HG03196 (cell line): ENCODE data around the gene TPX2.

ENCODE experiments used
- ATAC-seq: cut with Tn5 transposase; IDR thresholded peaks from one replicate; pipeline ENCODE4 v1.9.1; 2021; ENCODE audit not compliant: unreplicated experiment

The TPX2 gene

DNA sequence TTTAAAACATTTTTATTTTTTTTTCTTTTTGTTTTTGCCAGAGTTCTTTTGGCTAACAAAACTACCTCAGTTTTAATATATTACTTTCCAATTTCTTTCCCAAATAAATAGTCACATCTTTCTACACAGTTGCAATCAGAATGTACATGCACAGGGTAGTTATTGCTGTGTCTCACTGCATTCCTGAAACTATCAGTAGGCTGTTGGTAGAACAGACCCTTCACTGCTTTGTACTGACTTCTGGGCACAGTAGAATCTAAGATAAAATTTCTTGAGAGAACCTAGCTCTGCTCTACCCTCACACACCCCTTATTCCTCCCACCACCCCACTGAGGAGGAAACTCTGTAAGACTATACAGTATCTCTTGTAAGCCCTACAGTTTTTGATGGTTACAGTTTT lies 19.9 kb downstream of the TPX2 start:
- ATAC-seq = no peak

GRCh38 chr20:31759836-31760518 lies 20.9 kb downstream of the TPX2 start:
- ATAC-seq = no peak

- no peak for ATAC-seq
These were observed 21.6 kb downstream of the TPX2 start for GRCh38 chr20:31760519-31761240.

DNA sequence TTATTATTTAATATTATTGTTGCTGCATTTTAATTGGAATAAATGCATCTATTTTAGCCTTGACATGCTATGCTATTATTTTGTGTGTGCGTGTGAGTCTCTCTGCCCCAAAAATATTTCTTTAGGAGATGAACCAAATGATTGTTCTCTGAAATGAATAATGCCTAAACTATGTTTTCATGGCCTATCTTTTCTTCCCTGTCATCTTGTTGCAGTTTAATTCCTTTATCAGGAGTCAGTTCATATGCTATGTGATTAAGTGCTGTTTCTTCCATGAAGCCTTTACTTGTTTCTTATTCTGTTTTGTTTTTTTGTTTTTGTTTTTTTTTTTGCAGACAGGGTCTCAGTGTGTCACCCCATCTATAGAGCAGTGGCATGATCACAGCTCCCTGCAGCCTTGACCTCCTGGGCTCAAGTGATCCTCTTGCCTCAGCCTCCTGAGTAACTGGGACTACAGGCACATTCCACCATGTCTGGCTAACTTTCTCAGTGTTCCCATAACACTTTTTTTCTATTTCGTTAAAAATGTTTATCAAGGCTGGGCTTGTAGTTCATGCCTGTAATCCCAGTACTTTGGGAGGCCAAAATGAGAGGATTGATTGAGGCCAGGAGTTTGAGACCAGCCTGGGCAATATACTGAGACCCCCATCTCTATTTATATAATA lies 25.7 kb downstream of the TPX2 start:
- no peak for ATAC-seq

DNA sequence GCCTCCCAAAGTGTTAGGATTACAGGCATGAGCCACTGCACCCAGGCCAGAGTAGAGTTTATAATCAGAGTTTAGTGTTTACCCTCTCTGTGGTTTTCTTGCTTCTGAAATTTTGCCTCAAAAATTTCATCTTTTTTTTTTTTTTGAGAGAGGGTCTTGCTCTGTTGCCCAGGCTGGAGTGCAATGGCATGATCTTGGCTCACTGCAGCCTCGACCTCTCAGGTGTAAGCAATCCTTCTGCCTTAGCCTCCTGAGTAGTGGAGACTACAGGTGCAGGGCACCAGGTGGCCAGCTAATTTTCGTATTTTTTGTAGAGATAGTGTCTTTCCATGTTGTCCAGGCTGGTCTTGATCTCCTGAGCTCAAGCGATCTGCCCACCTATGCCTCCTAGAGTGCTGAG lies 28.7 kb downstream of the TPX2 start:
- no peak for ATAC-seq

GRCh38 chr20:31769681-31770080 lies 30.6 kb downstream of the TPX2 start:
- ATAC-seq = no peak

DNA sequence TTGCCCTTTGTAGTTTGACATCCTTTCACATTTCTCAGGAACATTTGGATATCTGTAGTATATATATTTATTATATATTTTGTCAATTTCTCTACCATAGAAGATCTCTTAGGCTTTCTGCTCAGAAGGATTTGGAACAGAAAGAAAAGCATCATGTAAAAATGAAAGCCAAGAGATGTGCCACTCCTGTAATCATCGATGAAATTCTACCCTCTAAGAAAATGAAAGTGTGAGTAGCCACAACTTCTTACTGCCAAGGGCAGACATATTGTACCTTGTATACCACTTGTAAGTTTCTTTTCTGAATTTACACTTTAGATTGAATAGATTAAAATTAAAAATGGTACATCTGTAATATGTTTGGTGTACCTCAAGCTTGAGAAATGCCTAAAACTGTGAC lies 31.2 kb downstream of the TPX2 start:
- ATAC-seq = no peak

DNA sequence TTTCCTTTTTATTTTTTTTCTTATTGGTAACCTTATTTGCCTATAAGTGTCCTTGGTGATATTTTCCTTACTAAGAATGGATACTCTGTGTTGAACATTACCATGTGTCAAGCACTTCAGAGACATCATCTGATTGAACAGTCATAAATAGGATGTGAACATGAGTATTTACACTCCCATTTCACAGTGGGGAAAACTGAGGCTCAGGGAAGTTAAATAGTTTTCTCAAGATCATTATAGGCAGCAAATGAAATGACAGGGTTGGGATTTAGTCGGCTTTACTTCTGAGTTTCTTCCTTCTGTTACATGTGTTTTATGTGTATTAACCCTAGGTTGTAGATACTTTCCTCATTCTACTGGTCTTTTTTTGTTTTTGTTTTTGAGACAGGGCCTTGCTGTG lies 35.3 kb downstream of the TPX2 start:
- no peak for ATAC-seq

DNA sequence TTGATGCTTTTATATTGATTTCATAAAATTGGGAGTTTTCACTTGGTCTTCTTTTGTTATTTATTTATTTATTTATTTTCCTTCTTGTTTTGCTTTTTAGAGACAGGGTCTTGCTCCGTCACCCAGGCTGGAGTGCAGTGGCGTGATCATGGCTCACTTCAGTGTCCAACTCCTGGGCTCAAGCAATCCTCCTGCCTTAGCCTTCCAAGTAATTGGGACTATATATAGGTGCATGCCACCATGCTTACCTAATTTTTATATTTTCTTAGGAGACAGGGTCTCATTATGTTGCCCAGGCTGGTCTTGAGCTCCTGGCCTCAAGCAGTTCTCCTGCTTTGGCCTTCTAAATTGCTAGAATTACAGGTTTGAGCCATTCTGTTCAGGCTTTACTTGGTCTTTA lies 41.7 kb downstream of the TPX2 start:
- ATAC-seq = no peak

DNA sequence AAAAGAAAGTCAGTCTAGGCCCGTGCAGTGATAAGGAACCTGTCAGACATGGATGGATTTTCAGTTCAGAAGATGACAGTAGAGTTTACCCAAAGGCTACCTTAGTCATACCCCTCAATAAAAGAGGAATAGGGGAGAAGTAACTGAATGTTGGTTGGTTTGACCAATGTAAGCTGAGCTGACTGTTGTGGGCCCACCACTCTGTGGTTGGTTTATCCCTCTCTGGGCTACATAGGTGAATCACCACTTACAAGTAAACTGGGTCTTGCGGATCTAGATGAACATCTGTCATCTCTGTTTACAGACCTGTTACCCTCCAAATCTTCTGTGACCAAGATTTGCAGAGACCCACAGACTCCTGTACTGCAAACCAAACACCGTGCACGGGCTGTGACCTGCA lies 42.9 kb downstream of the TPX2 start:
- no peak for ATAC-seq

DNA sequence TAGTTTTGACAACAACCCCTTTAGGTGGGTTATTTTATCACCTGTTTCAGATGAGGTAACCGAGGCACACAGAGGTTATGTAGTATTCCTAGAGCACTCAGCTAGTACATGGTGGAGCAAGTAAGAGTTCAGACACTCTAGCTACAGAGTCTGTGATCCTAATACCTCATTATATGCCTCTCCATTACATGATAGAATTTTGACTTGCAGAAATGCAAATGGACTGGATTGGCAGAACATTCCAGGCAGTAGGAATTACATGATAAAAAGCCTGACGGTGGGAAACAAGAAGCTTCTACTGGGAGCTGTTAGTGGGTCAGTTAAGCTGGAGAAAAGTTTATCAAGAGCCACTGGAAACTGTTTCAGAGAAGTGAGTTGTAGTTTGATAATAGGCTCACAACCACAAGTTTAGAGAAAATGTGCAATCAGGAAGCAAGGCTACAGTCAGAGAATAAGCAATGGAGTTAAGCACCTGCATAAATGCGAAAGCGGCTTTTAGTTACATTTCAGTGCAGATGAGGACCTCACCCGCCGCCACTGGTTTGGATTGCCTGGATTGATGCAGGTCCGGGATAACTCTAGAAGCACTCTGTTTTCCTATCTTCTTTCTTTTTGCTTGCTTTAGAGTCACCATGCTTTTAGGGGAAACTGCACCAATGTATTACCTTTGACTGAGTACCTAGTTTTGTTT lies 45.4 kb downstream of the TPX2 start:
- ATAC-seq = no peak

- ATAC-seq = no peak
These were observed 46.0 kb downstream of the TPX2 start for GRCh38 chr20:31785089-31785488.

DNA sequence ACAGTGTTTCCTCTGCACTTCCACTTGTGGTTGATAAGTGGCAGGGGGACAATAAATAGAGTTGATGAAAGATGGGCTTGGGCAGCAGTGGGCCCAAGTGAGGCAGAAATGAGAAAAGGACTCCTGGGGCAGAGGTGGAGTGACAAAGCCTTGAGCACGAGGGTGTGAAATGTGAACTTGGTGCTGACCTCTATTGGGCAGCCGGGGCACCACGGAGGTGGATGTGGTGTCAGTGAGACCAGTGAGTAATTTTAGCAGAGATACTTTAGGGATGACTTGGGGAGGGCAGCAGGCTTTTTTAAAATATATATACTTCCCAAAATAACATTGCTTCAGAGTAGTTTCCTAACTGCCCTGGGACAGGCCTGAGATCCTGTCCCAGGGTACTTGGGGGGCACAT lies 49.5 kb downstream of the TPX2 start:
- ATAC-seq = no peak

DNA sequence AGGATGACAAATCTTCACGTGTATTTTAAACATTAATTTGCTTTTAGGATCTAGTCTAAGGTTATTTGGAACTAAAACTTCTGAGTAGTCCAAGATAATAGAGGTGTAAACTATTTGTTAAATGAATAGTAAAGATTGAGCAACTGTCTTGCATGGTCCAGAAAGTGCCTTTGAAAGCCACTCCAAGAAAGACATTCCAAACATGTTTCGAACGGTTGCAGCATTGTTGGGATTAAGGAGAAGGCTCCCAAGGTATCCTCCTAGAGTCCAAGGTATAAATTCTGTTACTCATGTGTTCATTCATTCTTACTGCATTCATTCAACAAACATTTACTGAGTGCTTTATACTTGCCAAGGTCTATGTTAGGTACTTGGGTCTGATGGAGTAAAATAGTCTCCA lies 51.3 kb downstream of the TPX2 start:
- ATAC-seq = no peak

- ATAC-seq = no peak
These were observed 58.3 kb downstream of the TPX2 start for GRCh38 chr20:31797364-31797763.

- no peak for ATAC-seq
These were observed 62.4 kb downstream of the TPX2 start for GRCh38 chr20:31801508-31801907.

GRCh38 chr20:31803552-31804291 lies 64.6 kb downstream of the TPX2 start:
- ATAC-seq = no peak

DNA sequence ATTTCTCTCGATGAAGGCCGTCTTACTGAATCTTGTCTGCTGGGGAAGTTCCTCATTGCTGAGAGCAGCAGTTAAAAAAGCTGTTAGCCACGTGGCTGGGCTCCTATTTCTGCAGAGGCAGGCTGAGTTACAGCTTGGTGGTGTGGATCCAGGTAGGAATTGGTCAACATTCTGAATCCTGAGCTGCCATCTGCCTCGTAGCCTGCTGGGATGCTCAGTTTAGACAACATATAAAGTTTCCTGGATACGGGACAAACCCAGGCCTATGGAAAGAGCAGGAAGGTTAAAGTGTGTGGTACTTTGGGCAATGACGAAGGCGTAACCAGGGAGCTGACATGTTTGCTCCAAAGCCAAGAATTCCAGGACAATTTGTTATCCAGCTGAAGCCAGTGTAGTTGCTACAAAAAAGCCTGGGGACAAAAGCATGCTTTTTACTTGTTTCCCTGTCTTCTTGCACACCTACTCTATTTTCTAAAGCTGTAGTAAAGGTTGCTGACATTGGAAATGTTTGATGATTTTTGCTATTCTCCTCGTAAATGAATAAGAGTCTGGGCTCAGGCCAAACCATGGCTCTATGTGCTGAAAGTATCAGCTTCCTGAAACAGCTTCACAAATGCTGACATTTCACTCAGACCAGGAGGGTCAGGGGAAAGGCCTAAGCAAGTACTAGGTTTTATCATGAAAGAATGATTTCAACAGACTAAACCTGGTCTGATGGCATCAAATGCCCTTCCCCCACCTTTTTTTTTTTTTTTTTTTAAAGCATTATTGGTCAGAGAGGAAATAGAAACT lies 67.7 kb downstream of the TPX2 start:
- ATAC-seq = no peak

DNA sequence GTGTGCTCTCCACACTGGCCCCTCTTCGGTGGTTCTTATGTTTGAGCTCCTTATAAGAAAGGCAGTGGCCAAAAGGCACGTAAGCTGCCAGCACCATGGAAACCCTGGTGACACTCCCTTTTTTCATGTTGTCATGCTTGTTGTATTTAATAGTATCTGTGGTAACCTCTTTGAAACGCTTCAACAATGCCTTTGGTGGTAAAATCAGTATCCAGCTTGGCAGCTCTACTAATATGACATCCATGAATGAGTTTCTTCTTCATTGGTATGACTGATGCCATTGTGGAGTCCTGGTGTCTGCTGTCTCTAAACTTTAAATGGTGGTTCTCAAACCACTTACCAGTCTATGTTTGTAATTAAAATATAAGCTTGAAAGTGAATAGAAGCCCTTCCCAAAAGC lies 69.4 kb downstream of the TPX2 start:
- ATAC-seq = no peak

GRCh38 chr20:31809661-31810060 lies 70.6 kb downstream of the TPX2 start:
- ATAC-seq = no peak
